Large intestine (tissue), 3 donors: ENCODE measurements around the gene KRTAP4-2. TPM values are rescaled to one million over a fixed set of nuclear protein-coding genes. Genes with fewer than 3 reads are reported as not detected.
"Not testable (repeated sequence)": the region's sequence is repeated elsewhere in the genome, so short reads cannot be mapped to it uniquely, and the experiment has no call there.

Experiments
- DNase-seq, 2 donors: peaks; one replicate each; pipeline versions ENCODE4 v3.0.0 to v3.0.0-alpha.2; 2013
- H3K27ac ChIP-seq: one replicate; pipeline ENCODE4 v1.5.1; 2013; ENCODE audit warnings: low read length
- H3K27me3 ChIP-seq: 2 replicates; pipeline ENCODE4 v1.6.1; 2013; ENCODE audit warnings: low read length; ENCODE audit not compliant: control insufficient read depth, insufficient read depth
- H3K36me3 ChIP-seq: 2 replicates; pipeline ENCODE4 v1.6.1; 2013; ENCODE audit warnings: low read length; ENCODE audit not compliant: control insufficient read depth, insufficient read depth
- H3K4me1 ChIP-seq: one replicate; pipeline ENCODE4 v1.6.1; 2013; ENCODE audit warnings: low read length; ENCODE audit not compliant: control insufficient read depth, insufficient read depth
- H3K4me3 ChIP-seq: one replicate; pipeline ENCODE4 v1.5.1; 2013; ENCODE audit warnings: low read length
- H3K9me3 ChIP-seq: one replicate; pipeline ENCODE4 v1.6.1; 2013; ENCODE audit warnings: mild to moderate bottlenecking, low read depth, low read length, moderate library complexity; ENCODE audit not compliant: control insufficient read depth
- WGBS: methylation state at CpG from one replicate; pipeline ENCODE4 v1.1.5; 2013; ENCODE audit warnings: low lambda C conversion rate; ENCODE audit not compliant: insufficient coverage; 5-methylcytosine and 5-hydroxymethylcytosine counted together
- polyA plus RNA-seq: library from polyadenylated mRNA; unstranded; fragments of 120-200 nt; gene quantifications from one replicate; pipeline ENCODE4 v1.2.1, GENCODE V29; 2013

Gene KRTAP4-2
- polyA plus RNA-seq, 1 donor = not detected

GRCh38 chr17:41144846-41145245 is 33.2 kb downstream of the KRTAP4-2 start:
- H3K9me3 ChIP-seq = peaks cover 16% of the 10 kb centered on the region
- no peak overlapping the region for H3K4me3 ChIP-seq
- no peaks in the 10 kb centered on the region for H3K4me1 ChIP-seq
- WGBS = 100% methylated on average over 1 of the region's 1 CpG
- peaks cover 3% of the 10 kb centered on the region for H3K27me3 ChIP-seq
- H3K36me3 ChIP-seq = no peaks in the 10 kb centered on the region
- DNase-seq = no peak
- H3K27ac ChIP-seq = no peak overlapping the region

- DNase-seq = no peak
- H3K36me3 ChIP-seq = no peaks in the 10 kb centered on the region
- no peak overlapping the region for H3K27ac ChIP-seq
- H3K4me1 ChIP-seq = no peaks in the 10 kb centered on the region
- peaks cover 18% of the 10 kb centered on the region for H3K9me3 ChIP-seq
- H3K4me3 ChIP-seq = no peak overlapping the region
- H3K27me3 ChIP-seq = no peaks in the 10 kb centered on the region
Observed at GRCh38 chr17:41141361-41141760, 36.7 kb downstream of the KRTAP4-2 start.

- H3K27me3 ChIP-seq = no peaks in the 10 kb centered on the region
- no peaks in the 10 kb centered on the region for H3K4me1 ChIP-seq
- 100% methylated on average over 1 of the region's 6 CpGs for WGBS
- no peaks in the 10 kb centered on the region for H3K36me3 ChIP-seq
- DNase-seq = no peak
- no peak within 1 kb of the TSS for H3K27ac ChIP-seq
- no peak within 1 kb of the TSS for H3K4me3 ChIP-seq
- peaks cover 18% of the 10 kb centered on the region for H3K9me3 ChIP-seq
Observed at GRCh38 chr17:41140360-41141131, 37.5 kb downstream of the KRTAP4-2 start, which contains the start of gene KRTAP4-6. TSS of gene KRTAP4-6 (minus strand) at chr17:41140544. CDS start at chr17:41140487, 57 bp downstream.

- H3K4me1 ChIP-seq, H3K4me3 ChIP-seq, DNase-seq, H3K36me3 ChIP-seq, H3K27me3 ChIP-seq, H3K27ac ChIP-seq: not testable (repeated sequence)
- peaks cover 17% of the 10 kb centered on the region for H3K9me3 ChIP-seq
- WGBS = no CpG with 5 or more reads among the region's 12 CpGs
Observed at GRCh38 chr17:41139865-41140264, 38.2 kb downstream of the KRTAP4-2 start.

GRCh38 chr17:41133880-41134735 is 43.9 kb downstream of the KRTAP4-2 start:
- WGBS = 100% methylated on average over 1 of the region's 2 CpGs
- Histone ChIP-seq H3K36me3 (no peaks in the 10 kb centered on the region), H3K4me3 (no peak overlapping the region), H3K27me3 (no peaks in the 10 kb centered on the region), H3K9me3 (no peaks in the 10 kb centered on the region), H3K27ac (no peak overlapping the region), H3K4me1 (no peaks in the 10 kb centered on the region)
- no peak for DNase-seq

GRCh38 chr17:41131979-41132378 is 46.0 kb downstream of the KRTAP4-2 start:
- DNase-seq = no peak

More at GRCh38 chr17:41131979-41132378, 46.0 kb downstream of the KRTAP4-2 start:
- no peak overlapping the region for H3K4me3 ChIP-seq
- no peak overlapping the region for H3K27ac ChIP-seq
- no peaks in the 10 kb centered on the region for H3K9me3 ChIP-seq
- H3K27me3 ChIP-seq = no peaks in the 10 kb centered on the region
- no peaks in the 10 kb centered on the region for H3K4me1 ChIP-seq
- H3K36me3 ChIP-seq = no peaks in the 10 kb centered on the region
- WGBS = 100% methylated on average over 1 of the region's 3 CpGs

Other genes starting within 250 kb of the KRTAP4-2 start
- 0.18 TPM for gene KRT23, start 240.6 kb downstream of the KRTAP4-2 start, polyA plus RNA-seq
- not detected for gene KRT39, start 211.3 kb downstream of the KRTAP4-2 start, polyA plus RNA-seq
- 0.07 TPM for gene KRT40, start 193.9 kb downstream of the KRTAP4-2 start, polyA plus RNA-seq
- not detected for gene KRTAP3-3, start 184.1 kb downstream of the KRTAP4-2 start, polyA plus RNA-seq
- not detected for gene KRTAP3-2, start 178.3 kb downstream of the KRTAP4-2 start, polyA plus RNA-seq
- gene KRTAP3-1, start 169.1 kb downstream of the KRTAP4-2 start, polyA plus RNA-seq = not detected
- not detected for gene KRTAP1-5, start 151.0 kb downstream of the KRTAP4-2 start, polyA plus RNA-seq
- gene KRTAP1-4, start 148.0 kb downstream of the KRTAP4-2 start, polyA plus RNA-seq = not detected
- gene KRTAP1-3, start 143.3 kb downstream of the KRTAP4-2 start, polyA plus RNA-seq = not detected
- not detected for gene KRTAP1-1, start 136.8 kb downstream of the KRTAP4-2 start, polyA plus RNA-seq
- gene KRTAP2-1, start 130.9 kb downstream of the KRTAP4-2 start, polyA plus RNA-seq = not detected
- not detected for gene KRTAP2-2, start 123.0 kb downstream of the KRTAP4-2 start, polyA plus RNA-seq
- not detected for gene KRTAP2-3, start 118.1 kb downstream of the KRTAP4-2 start, polyA plus RNA-seq
- gene KRTAP2-4, start 112.3 kb downstream of the KRTAP4-2 start, polyA plus RNA-seq = not detected
- not detected for gene KRTAP4-7, start 94.1 kb downstream of the KRTAP4-2 start, polyA plus RNA-seq
- gene KRTAP4-8, start 80.1 kb downstream of the KRTAP4-2 start, polyA plus RNA-seq = not detected
- gene KRTAP4-16, start 76.0 kb downstream of the KRTAP4-2 start, polyA plus RNA-seq = not detected
- not detected for gene KRTAP4-9, start 72.8 kb downstream of the KRTAP4-2 start, polyA plus RNA-seq
- not detected for gene KRTAP4-11, start 59.8 kb downstream of the KRTAP4-2 start, polyA plus RNA-seq
- gene KRTAP4-12, start 54.0 kb downstream of the KRTAP4-2 start, polyA plus RNA-seq = not detected
- gene KRTAP4-6, start 37.7 kb downstream of the KRTAP4-2 start, polyA plus RNA-seq = not detected
- not detected for gene KRTAP4-5, start 28.4 kb downstream of the KRTAP4-2 start, polyA plus RNA-seq
- gene KRTAP4-4, start 17.5 kb downstream of the KRTAP4-2 start, polyA plus RNA-seq = not detected
- not detected for gene KRTAP4-3, start 10.0 kb downstream of the KRTAP4-2 start, polyA plus RNA-seq
- not detected for gene KRTAP4-1, start 6.7 kb upstream of the KRTAP4-2 start, polyA plus RNA-seq
- not detected for gene KRTAP9-1, start 11.7 kb upstream of the KRTAP4-2 start, polyA plus RNA-seq
- gene KRTAP9-2, start 48.4 kb upstream of the KRTAP4-2 start, polyA plus RNA-seq = not detected
- gene KRTAP9-3, start 54.2 kb upstream of the KRTAP4-2 start, polyA plus RNA-seq = not detected
- not detected for gene KRTAP9-8, start 59.8 kb upstream of the KRTAP4-2 start, polyA plus RNA-seq
- not detected for gene KRTAP9-4, start 71.5 kb upstream of the KRTAP4-2 start, polyA plus RNA-seq
- gene KRTAP9-9, start 77.2 kb upstream of the KRTAP4-2 start, polyA plus RNA-seq = not detected
- gene KRTAP9-6, start 87.2 kb upstream of the KRTAP4-2 start, polyA plus RNA-seq = not detected
- gene KRTAP9-7, start 97.5 kb upstream of the KRTAP4-2 start, polyA plus RNA-seq = not detected
- not detected for gene KRTAP29-1, start 124.6 kb upstream of the KRTAP4-2 start, polyA plus RNA-seq
- gene KRTAP16-1, start 131.1 kb upstream of the KRTAP4-2 start, polyA plus RNA-seq = not detected
- 0.07 TPM for gene KRTAP17-1, start 137.5 kb upstream of the KRTAP4-2 start, polyA plus RNA-seq
- not detected for gene KRT33A, start 172.6 kb upstream of the KRTAP4-2 start, polyA plus RNA-seq
- not detected for gene KRT33B, start 191.6 kb upstream of the KRTAP4-2 start, polyA plus RNA-seq
- gene KRT34, start 204.1 kb upstream of the KRTAP4-2 start, polyA plus RNA-seq = not detected
- gene KRT31, start 219.4 kb upstream of the KRTAP4-2 start, polyA plus RNA-seq = not detected
- not detected for gene KRT37, start 246.4 kb upstream of the KRTAP4-2 start, polyA plus RNA-seq